DND-41 (cell line): ENCODE data around the gene KCNJ15.

ENCODE experiments used
- ATAC-seq: fragments of 200-7000 bp; cut with Tn5 transposase; 3 replicates; pipeline ENCODE4 v1.9.1; 2021; ENCODE audit warnings: low read depth; ENCODE audit not compliant: insufficient read depth
- DNase-seq: peaks from one replicate; pipeline ENCODE4 v3.0.0-alpha.2; 2020
- H2AFZ ChIP-seq: 2 replicates; pipeline ENCODE4 v1.6.0; 2012; ENCODE audit warnings: low read depth, low read length
- H3K27ac ChIP-seq: 2 replicates; pipeline ENCODE4 v1.5.1; 2012; ENCODE audit warnings: low read length, inconsistent platforms
- H3K27me3 ChIP-seq: fragments of 200-600 bp; sonication (generic); 2 replicates; pipeline ENCODE4 v1.6.0; 2012; ENCODE audit warnings: low read length, mild to moderate bottlenecking, inconsistent platforms; ENCODE audit not compliant: insufficient read depth, poor library complexity
- H3K36me3 ChIP-seq: 2 replicates; pipeline ENCODE4 v1.5.1; 2012; ENCODE audit warnings: low read length, inconsistent platforms; ENCODE audit not compliant: insufficient read depth
- H3K4me1 ChIP-seq: 2 replicates; pipeline ENCODE4 v1.5.1; 2012; ENCODE audit warnings: mild to moderate bottlenecking, low read length; ENCODE audit not compliant: insufficient read depth
- H3K4me2 ChIP-seq: 2 replicates; pipeline ENCODE4 v1.6.0; 2012; ENCODE audit warnings: mild to moderate bottlenecking, moderate library complexity, low read length, inconsistent platforms; ENCODE audit not compliant: insufficient read depth
- H3K4me3 ChIP-seq, 2 experiments: fragments of 200-600 bp in 1 of 2; shearing (Covaris generic) in 1 of 2; 2 replicates each; pipeline ENCODE4 v1.5.1; 2012 to 2016; ENCODE audit warnings: inconsistent platforms in 2 of 2, low read length in 2 of 2, mild to moderate bottlenecking in 2 of 2, low read depth in 1 of 2, moderate library complexity in 1 of 2
- H3K79me2 ChIP-seq: 2 replicates; pipeline ENCODE4 v1.6.0; 2012; ENCODE audit warnings: low read length, inconsistent platforms; ENCODE audit not compliant: insufficient read depth
- H3K9ac ChIP-seq: 2 replicates; pipeline ENCODE4 v1.6.0; 2012; ENCODE audit warnings: low read depth, mild to moderate bottlenecking, inconsistent platforms, low read length, moderate library complexity
- H3K9me3 ChIP-seq: 2 replicates; pipeline ENCODE4 v1.5.1; 2012; ENCODE audit warnings: low read length, moderate library complexity, mild to moderate bottlenecking, inconsistent platforms; ENCODE audit not compliant: insufficient read depth, severe bottlenecking
- H4K20me1 ChIP-seq: 2 replicates; pipeline ENCODE4 v1.6.0; 2012; ENCODE audit warnings: low read length; ENCODE audit not compliant: insufficient read depth
- EZH2 ChIP-seq: IDR thresholded peaks from 3 replicates; pipeline ENCODE4 v1.6.1; 2012; ENCODE audit warnings: borderline replicate concordance, low read depth, mild to moderate bottlenecking, moderate library complexity, low read length, inconsistent platforms; ENCODE audit not compliant: severe bottlenecking
- TF ChIP-seq, protein P1 (sequence below): IDR thresholded peaks from 2 replicates; pipeline ENCODE4 v1.5.1; 2012; ENCODE audit warnings: borderline replicate concordance, low read length, moderate library complexity, mild to moderate bottlenecking; ENCODE audit not compliant: poor library complexity, severe bottlenecking; ENCODE audit errors: extremely low read depth

The KCNJ15 gene

DNA sequence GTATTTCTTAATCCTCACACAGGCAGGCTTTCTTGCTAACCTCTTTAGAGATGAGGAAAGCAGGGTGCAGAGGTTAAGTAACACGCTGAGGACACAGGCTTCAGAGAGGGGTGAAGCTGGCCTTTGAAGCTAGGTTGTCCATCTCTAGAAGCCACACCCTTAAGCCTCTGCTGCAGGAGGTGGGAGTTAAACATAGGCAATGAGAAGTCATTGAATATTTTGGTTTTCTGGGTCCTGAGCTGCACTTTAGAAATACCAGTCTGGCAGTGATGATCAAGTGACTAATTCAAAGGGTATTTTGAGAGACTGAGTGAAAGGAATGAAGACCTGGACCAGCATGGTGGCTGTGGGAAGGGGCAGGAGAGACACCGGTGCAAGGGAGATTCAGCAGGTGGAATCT is 9.9 kb downstream of the KCNJ15 start:
- Histone ChIP-seq H4K20me1 (no peaks in the 10 kb centered on the region), H2AFZ (no peak overlapping the region), H3K4me2 (no peak overlapping the region), H3K27me3 (peaks cover 30% of the 10 kb centered on the region), H3K4me1 (no peaks in the 10 kb centered on the region), H3K79me2 (no peaks in the 10 kb centered on the region), H3K27ac (no peak overlapping the region), H3K9ac (no peak overlapping the region), H3K4me3 (no peak overlapping the region), H3K9me3 (no peaks in the 10 kb centered on the region), H3K36me3 (no peaks in the 10 kb centered on the region)
- TF ChIP-seq, protein P1, sequence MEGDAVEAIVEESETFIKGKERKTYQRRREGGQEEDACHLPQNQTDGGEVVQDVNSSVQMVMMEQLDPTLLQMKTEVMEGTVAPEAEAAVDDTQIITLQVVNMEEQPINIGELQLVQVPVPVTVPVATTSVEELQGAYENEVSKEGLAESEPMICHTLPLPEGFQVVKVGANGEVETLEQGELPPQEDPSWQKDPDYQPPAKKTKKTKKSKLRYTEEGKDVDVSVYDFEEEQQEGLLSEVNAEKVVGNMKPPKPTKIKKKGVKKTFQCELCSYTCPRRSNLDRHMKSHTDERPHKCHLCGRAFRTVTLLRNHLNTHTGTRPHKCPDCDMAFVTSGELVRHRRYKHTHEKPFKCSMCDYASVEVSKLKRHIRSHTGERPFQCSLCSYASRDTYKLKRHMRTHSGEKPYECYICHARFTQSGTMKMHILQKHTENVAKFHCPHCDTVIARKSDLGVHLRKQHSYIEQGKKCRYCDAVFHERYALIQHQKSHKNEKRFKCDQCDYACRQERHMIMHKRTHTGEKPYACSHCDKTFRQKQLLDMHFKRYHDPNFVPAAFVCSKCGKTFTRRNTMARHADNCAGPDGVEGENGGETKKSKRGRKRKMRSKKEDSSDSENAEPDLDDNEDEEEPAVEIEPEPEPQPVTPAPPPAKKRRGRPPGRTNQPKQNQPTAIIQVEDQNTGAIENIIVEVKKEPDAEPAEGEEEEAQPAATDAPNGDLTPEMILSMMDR = no peak
- no peak for TF ChIP-seq EZH2
- DNase-seq = no peak
- ATAC-seq = no peak

DNA sequence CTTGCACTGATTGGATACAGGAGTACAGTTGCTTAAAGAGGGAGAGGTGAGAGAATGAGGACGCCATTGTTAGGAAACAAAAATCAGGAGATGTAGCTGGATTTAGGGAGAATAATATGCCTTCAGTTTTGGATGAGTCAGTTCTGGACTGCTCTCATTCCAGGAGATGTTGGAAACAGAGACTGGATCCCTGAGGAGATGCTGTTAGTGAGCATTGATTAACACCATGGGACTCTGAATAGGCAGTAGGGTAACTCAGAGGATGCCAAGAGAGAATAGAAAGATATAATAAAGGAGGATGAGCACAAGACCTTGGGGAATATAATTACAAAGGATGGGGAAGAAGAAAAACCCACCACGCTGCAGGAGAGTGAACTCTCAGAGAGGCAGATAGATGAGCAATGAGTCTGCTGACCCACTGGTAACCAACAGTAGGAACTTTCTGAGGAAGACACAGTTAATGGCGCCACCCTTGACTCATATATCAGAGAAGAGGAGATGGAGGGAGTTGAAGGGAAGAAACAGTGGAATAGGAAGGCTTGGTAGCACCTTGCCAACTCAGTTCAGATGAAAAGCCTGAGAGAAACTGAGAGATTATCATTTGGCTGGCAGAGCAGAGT is 10.5 kb downstream of the KCNJ15 start:
- H4K20me1 ChIP-seq = no peaks in the 10 kb centered on the region
- DNase-seq = no peak
- TF ChIP-seq EZH2 = no peak
- TF ChIP-seq, protein P1 = no peak
- no peak overlapping the region for H3K4me2 ChIP-seq
- H3K27me3 ChIP-seq = peaks cover 32% of the 10 kb centered on the region
- no peaks in the 10 kb centered on the region for H3K79me2 ChIP-seq
- no peaks in the 10 kb centered on the region for H3K9me3 ChIP-seq
- H3K27ac ChIP-seq = no peak overlapping the region
- no peak for ATAC-seq
- H3K4me1 ChIP-seq = no peaks in the 10 kb centered on the region
- no peaks in the 10 kb centered on the region for H3K36me3 ChIP-seq
- H3K4me3 ChIP-seq = no peak overlapping the region
- H2AFZ ChIP-seq = no peak overlapping the region
- H3K9ac ChIP-seq = no peak overlapping the region

DNA sequence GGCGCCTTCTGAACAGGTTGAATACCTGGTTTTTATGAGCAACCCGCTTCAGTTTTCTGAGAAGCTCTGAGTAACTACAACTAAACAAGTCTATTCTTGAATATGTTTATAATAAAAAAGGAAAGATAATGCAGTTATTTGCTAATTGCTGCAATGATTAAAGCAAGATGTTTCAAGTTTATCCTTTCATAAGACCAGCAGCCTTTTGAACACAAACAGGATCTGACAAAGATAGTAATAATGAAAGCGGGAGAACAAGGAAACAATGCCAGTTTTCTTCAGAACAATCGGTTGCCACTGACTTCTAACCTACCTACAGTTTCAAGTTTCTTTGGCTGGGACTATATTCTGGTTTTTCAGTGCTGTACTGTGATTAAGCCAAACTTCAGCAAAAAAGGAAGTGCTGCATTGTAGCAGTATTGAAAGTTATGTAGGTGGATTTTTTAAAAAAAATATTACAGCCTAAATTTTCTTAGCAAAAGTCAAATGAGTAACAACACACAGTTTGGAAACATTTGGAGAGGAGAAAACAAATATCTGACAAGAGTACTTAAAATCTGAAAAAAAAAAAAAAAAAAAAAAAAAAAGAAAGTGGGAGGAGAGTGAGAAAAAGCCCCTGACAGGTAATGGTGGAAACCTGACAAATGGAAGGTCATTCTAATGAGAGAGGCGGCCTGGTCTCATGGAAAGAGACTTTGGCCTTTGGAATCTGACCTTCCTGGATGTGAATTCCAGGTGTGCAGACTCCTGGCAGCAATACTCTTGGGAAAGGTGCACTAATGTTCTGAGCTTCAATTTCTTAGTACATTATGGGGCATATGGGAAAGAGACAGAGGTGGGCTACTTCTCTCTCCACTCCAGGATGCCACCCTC is 11.4 kb downstream of the KCNJ15 start:
- Histone ChIP-seq H2AFZ (no peak overlapping the region), H3K27ac (no peak overlapping the region), H3K79me2 (no peaks in the 10 kb centered on the region), H3K27me3 (peaks cover 32% of the 10 kb centered on the region), H3K9ac (no peak overlapping the region), H3K4me3 (no peak overlapping the region), H3K4me1 (no peaks in the 10 kb centered on the region), H3K4me2 (no peak overlapping the region), H3K36me3 (no peaks in the 10 kb centered on the region), H3K9me3 (no peaks in the 10 kb centered on the region), H4K20me1 (no peaks in the 10 kb centered on the region)
- no peak for TF ChIP-seq EZH2
- TF ChIP-seq, protein P1 = no peak
- DNase-seq (no peak), ATAC-seq (no peak)
